AG09319 (cell line): ENCODE data around the gene NUB1.

ENCODE experiments used
- DNase-seq: peaks from one replicate; pipeline ENCODE4 v3.0.0-alpha.2; 2010; ENCODE audit warnings: low read depth; ENCODE audit errors: extremely low read depth
- TF ChIP-seq, protein P1 (sequence below): IDR thresholded peaks from 2 replicates; pipeline ENCODE4 v1.5.1; 2011; ENCODE audit warnings: low read depth, mild to moderate bottlenecking, inconsistent platforms, low read length, moderate library complexity

NUB1 gene

DNA sequence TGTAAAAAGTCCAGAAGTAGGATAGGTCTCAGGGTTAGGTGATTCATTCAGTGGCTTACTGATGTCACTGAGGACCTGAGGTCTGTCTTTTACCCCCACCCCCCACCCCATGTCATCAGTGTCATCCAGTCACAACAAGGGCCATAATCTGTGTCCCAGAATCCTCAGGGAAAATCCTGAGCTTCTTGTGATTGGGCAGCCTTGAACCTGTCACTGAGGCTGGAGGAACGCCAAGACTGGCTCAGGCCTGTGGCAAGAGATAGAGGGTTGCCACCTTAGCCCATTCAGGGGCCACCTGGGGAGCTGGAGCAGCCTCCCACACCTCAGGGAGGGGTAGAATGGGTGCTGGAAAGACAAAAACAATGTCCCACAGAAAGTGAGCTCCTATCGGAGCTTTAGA is 29.7 kb downstream of the NUB1 start:
- DNase-seq = no peak
- TF ChIP-seq, protein P1, sequence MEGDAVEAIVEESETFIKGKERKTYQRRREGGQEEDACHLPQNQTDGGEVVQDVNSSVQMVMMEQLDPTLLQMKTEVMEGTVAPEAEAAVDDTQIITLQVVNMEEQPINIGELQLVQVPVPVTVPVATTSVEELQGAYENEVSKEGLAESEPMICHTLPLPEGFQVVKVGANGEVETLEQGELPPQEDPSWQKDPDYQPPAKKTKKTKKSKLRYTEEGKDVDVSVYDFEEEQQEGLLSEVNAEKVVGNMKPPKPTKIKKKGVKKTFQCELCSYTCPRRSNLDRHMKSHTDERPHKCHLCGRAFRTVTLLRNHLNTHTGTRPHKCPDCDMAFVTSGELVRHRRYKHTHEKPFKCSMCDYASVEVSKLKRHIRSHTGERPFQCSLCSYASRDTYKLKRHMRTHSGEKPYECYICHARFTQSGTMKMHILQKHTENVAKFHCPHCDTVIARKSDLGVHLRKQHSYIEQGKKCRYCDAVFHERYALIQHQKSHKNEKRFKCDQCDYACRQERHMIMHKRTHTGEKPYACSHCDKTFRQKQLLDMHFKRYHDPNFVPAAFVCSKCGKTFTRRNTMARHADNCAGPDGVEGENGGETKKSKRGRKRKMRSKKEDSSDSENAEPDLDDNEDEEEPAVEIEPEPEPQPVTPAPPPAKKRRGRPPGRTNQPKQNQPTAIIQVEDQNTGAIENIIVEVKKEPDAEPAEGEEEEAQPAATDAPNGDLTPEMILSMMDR = no peak

DNA sequence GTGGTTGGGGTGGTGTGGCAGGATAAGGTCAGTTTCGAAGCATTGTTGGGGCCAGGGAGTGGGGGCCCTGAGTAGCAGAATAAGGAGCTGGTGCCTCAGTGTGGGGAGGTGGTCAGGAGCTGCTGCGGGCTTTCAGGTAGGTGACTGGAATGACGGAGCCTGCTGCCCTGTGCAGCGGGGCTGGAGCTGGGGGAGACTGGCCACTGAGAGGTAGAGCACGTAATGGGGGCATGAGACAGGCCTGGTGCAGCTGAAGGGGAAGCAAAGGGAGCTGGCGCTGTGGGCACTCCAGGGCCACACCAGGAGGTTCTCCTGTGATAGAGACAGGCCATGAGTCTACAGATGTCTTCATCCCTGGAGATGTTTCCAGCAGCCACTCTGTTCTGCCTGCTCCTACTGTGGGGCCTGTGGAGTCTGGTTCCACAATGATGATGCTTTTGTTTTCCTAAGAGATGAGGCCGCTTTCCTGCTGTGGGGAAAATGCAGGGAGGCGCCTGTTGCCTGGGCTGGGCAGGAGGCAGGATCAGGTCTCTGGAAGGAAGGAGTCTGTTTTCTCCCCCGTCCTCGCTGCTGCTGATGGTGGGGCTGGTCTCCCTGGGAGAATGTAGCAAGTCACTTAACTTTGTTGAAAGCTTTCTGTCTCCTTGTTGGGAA is 31.1 kb downstream of the NUB1 start:
- TF ChIP-seq, protein P1 = no peak
- no peak for DNase-seq

DNA sequence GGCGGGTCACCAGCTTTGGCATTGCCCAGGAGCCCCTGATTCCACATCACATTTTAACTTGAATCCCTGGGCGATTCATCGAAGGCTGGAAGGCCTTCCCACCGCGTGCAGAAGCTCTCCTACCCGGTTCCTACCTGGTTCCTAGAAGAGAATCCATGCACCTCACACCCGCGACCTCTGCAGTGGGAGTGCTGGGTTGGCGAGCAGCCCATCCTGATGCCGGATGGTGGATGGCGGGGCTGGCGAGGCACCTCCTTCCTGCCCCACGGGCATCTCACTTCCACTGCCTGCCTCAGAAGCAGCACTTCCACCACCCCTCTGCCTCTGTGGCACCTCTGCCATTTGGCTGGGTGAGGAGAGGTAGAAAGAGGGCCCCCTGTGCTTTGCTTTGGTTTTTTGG is 32.0 kb downstream of the NUB1 start:
- no peak for DNase-seq
- TF ChIP-seq, protein P1 = no peak

DNA sequence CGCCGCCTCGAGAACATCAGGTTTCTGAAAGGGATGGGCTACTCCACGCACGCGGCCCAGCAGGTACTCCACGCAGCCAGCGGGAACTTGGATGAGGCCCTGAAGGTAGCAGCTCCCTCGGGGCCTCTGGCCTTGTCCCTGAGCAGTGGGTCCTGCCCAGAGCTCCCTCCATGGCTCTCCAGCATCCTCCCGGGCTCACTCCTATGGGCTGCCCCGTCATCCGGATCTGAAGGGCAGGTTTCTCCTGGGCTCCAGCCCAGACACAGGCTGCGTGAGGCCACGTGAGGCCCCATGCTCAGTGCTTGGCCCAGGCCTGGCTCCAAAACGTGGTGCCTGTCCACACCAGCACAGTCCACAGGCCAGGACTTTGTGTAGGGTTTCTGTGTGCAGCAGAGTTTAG is 32.5 kb downstream of the NUB1 start:
- DNase-seq = no peak
- TF ChIP-seq, protein P1 = no peak

DNA sequence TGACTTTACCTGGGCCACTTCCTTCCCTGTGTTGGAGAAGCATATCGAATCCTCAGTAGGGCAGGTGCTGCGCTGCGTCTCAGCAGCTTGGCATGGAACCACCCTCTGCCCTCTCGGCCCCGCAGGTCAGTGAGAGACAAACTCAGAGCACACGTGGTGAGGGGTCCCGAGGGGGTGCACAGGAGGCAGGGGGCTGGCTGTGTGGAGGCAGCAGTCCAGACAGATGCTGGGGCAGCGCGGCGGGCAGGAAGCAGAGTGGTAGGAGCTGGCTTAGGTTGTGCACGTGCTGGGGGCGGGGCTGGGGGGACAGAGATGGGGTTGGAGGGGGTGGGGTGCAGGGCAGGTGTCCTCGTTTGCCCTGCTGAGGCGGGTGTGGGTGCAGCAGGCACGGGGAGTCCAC is 33.1 kb downstream of the NUB1 start:
- no peak for DNase-seq
- TF ChIP-seq, protein P1 = no peak

DNA sequence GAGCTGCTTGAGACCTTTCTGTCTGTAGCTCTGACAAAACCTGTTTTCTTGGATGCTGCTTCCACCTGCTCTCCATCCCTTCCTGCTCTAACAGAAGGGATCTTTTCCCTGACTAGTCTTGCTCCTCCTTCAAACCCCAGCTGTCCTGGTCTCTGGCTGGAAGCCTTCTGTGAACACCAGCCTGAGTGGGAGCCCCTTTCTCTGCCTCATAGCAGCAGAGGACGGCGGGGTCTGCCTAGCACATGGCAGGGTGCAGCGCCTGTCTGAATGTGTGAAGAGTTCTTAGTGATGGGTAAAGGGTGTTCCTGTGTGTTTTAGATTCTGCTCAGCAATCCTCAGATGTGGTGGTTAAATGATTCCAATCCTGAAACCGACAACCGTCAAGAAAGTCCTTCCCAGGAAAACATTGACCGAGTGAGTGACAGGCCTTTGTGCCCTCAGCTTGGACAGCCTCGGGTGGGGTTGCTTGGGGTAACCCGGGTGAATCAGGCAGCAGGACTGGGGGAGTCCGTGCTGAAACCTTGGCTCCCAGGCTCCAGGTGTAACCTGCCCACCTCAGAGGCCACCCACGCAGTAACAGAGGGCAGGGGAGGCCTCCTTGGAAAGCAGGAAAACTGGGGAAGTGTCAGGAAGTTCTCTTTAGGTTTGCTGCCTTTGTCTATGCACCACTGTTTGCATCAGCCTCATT is 34.1 kb downstream of the NUB1 start:
- TF ChIP-seq, protein P1 = no peak
- DNase-seq = no peak

DNA sequence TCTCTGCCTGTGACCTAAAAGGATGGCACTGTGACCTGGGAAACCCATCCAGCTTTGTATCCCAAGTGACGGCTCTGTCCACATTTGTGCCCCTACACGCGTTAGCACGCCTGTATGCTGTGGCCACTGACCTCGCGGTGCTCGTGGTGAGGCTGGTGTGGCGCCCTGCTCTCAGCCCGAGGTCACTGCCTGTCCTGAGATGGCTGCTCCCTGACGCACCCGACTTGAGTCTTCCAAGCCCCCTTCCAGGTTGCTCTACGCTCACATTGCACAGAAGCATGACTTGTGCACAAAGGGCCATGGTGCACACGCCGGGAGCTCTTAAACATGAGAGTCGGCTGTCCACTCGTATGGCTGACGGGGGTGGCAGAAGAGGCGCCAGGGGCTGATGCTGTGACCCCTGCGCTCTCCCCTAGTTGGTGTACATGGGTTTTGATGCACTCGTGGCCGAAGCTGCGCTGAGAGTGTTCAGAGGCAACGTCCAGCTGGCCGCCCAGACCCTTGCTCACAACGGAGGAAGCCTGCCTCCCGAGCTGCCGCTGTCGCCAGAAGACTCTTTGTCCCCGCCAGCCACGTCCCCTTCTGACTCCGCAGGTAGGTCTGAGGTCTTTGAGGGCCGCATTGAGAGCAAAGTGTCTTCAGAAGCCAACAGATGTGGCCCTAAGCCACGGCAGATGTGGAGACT is 34.7 kb downstream of the NUB1 start:
- TF ChIP-seq, protein P1 = no peak

More for the DNA sequence above, 34.7 kb downstream of the NUB1 start:
- DNase-seq = no peak
